ENCODE results near the gene CCT6A. TPM values are rescaled to one million over a fixed set of nuclear protein-coding genes. Genes with fewer than 3 reads are reported as not detected.

The CCT6A gene
- total RNA-seq, 2 experiments from 2014 or later, result 31.8 to 33.0 TPM

DNA sequence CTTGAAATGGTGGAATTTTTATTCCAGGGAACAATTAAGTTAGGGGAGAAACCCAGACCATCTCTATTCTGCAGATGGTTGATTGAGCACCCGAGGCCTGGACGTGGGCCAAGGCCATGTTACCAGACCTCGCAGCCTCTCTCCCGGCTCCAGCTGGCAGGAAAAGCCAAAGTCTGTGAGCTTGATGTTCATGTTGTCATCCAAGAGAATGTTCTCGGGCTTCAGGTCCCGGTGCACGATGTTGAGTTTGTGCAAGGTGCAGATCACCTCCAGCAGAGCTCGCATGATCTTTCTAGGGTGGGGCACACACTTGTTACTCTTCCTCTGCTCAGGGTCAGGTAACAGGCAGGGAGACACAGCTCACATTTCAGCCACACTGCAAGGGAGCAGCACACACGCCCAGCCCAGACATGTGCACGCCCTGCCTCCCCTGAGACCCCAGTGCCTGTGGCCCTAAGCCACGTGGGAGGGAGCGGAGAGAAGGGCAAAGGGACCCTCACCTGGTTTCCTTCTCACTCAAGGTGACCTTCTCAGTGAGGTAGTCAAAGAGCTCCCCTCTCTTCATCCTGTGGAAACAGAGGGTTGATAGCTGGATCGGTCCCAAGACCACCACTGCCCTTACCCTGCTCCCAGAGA lies 31.7 kb downstream of the CCT6A start:
- no peak overlapping the region for H3K27ac ChIP-seq (ENCODE audit: low read depth in 1 of 2, low read length in 2 of 2)
- no peak overlapping the region for H3K4me3 ChIP-seq (ENCODE audit: low read length)
- ChIA-PET POLR2A (interaction anchor here (0.5 kb wide), 1 partner anchor 337 kb away, joined by 3 read pairs; no protein-coding TSS in a partner anchor), CTCF (interaction anchor here (0.6 to 1.0 kb wide), 3 partner anchors 9 to 36 kb away, joined by 3 read pairs; no protein-coding TSS in a partner anchor)
- H3K4me1 ChIP-seq (ENCODE audit: insufficient read depth, low read length), result no peaks in the 10 kb centered on the region
- DNase-seq, result no peak
- TF ChIP-seq, protein P1, sequence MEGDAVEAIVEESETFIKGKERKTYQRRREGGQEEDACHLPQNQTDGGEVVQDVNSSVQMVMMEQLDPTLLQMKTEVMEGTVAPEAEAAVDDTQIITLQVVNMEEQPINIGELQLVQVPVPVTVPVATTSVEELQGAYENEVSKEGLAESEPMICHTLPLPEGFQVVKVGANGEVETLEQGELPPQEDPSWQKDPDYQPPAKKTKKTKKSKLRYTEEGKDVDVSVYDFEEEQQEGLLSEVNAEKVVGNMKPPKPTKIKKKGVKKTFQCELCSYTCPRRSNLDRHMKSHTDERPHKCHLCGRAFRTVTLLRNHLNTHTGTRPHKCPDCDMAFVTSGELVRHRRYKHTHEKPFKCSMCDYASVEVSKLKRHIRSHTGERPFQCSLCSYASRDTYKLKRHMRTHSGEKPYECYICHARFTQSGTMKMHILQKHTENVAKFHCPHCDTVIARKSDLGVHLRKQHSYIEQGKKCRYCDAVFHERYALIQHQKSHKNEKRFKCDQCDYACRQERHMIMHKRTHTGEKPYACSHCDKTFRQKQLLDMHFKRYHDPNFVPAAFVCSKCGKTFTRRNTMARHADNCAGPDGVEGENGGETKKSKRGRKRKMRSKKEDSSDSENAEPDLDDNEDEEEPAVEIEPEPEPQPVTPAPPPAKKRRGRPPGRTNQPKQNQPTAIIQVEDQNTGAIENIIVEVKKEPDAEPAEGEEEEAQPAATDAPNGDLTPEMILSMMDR (IDR thresholded peaks at IDR 0.05), result no peak
- no peak overlapping the region for H3K4me3 Mint-ChIP-seq
- H3K4me1 Mint-ChIP-seq (ENCODE audit: low read depth), result no peaks in the 10 kb centered on the region
- no peaks in the 10 kb centered on the region for H3K9me3 ChIP-seq (ENCODE audit: control insufficient read depth in 1 of 2, insufficient read depth in 1 of 2, low read length in 2 of 2)
- H3K36me3 ChIP-seq (ENCODE audit: insufficient read depth, low read length), result peaks cover 25% of the 10 kb centered on the region
- no peaks in the 10 kb centered on the region for H3K9me3 Mint-ChIP-seq
- ATAC-seq (ENCODE audit: poor library complexity), result no peak
- no peaks in the 10 kb centered on the region for H3K27me3 ChIP-seq (ENCODE audit: control insufficient read depth in 1 of 2, insufficient read depth in 2 of 2, low read length in 2 of 2)
- H3K27ac Mint-ChIP-seq, result no peak overlapping the region
- intact Hi-C loops (cut with DNase I, micrococcal nuclease), result no loop called here
- H3K27me3 Mint-ChIP-seq, result no peaks in the 10 kb centered on the region
- H3K36me3 Mint-ChIP-seq (ENCODE audit: low read depth), result peaks cover 46% of the 10 kb centered on the region

DNA sequence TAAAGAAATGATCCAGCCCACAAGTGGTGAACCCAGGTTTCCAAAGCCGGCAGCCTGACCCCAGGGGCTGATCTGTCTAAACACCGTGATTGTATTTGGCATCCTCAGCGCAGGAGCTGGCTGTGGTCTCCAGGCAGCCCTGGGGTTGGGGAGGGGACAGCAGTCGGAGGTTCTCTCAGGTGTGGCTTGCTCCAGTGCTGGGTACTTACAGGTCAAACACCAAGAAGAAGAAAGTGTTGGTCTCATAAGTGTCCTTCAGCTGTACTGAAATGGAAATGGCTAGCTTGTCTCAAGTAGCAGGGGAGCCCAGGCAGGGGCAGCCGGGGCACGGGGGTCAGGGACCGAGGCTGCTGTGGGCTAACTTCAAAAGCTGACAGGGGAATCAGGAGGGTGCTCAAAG lies 35.2 kb downstream of the CCT6A start:
- Histone ChIP-seq H3K36me3 (ENCODE audit: insufficient read depth, low read length) (peaks cover 8% of the 10 kb centered on the region), H3K27me3 (ENCODE audit: control insufficient read depth in 1 of 2, insufficient read depth in 2 of 2, low read length in 2 of 2) (no peaks in the 10 kb centered on the region), H3K27ac (ENCODE audit: low read depth in 1 of 2, low read length in 2 of 2) (no peak overlapping the region), H3K9me3 (ENCODE audit: control insufficient read depth in 1 of 2, insufficient read depth in 1 of 2, low read length in 2 of 2) (no peaks in the 10 kb centered on the region), H3K4me3 (ENCODE audit: low read length) (no peak overlapping the region), H3K4me1 (ENCODE audit: insufficient read depth, low read length) (no peaks in the 10 kb centered on the region)
- Mint-ChIP-seq H3K27ac (no peak overlapping the region), H3K36me3 (ENCODE audit: low read depth) (peaks cover 35% of the 10 kb centered on the region), H3K4me3 (no peak overlapping the region), H3K27me3 (no peaks in the 10 kb centered on the region), H3K4me1 (ENCODE audit: low read depth) (no peaks in the 10 kb centered on the region), H3K9me3 (no peaks in the 10 kb centered on the region)
- POLR2A ChIA-PET, result no interaction called here
- intact Hi-C loops (cut with DNase I, micrococcal nuclease), result no loop called here
- DNase-seq (no peak), ATAC-seq (ENCODE audit: poor library complexity) (no peak)
- CTCF ChIA-PET, result no interaction called here
- TF ChIP-seq, protein P1 (IDR thresholded peaks at IDR 0.05), result no peak

DNA sequence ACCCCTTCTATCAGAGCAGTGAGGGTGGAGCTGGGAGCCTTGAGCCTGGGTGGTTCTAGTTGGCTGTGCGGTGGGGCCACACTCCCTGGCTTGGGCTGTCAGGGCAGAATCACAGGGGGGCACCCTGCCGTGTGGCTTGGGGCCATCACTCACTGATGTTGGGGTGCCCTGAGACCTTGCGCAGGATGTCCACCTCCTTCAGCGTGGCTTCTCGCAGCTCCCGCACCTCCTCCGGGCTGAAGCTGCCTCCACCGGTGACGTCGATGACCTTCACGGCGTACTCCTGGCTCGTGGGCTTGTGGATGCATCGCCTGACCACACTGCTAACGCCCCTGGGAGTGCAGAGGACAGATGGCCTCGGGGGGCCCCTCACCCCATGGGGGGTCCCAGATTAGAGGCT lies 35.9 kb downstream of the CCT6A start:
- CTCF ChIA-PET, result interaction anchor here (0.7 kb wide), 1 partner anchor 623 kb away, joined by 4 read pairs; no protein-coding TSS in a partner anchor
- H3K4me1 ChIP-seq (ENCODE audit: insufficient read depth, low read length), result no peaks in the 10 kb centered on the region
- H3K27me3 ChIP-seq (ENCODE audit: control insufficient read depth in 1 of 2, insufficient read depth in 2 of 2, low read length in 2 of 2), result no peaks in the 10 kb centered on the region
- TF ChIP-seq, protein P1 (IDR thresholded peaks at IDR 0.05), result no peak
- intact Hi-C loops (cut with DNase I, micrococcal nuclease), result no loop called here
- Mint-ChIP-seq H3K27ac (no peak overlapping the region), H3K4me3 (no peak overlapping the region), H3K4me1 (ENCODE audit: low read depth) (no peaks in the 10 kb centered on the region), H3K27me3 (no peaks in the 10 kb centered on the region), H3K36me3 (ENCODE audit: low read depth) (peaks cover 28% of the 10 kb centered on the region), H3K9me3 (no peaks in the 10 kb centered on the region)
- ATAC-seq (ENCODE audit: poor library complexity) (no peak), DNase-seq (no peak)
- H3K9me3 ChIP-seq (ENCODE audit: control insufficient read depth in 1 of 2, insufficient read depth in 1 of 2, low read length in 2 of 2), result no peaks in the 10 kb centered on the region
- POLR2A ChIA-PET, result no interaction called here
- no peak overlapping the region for H3K27ac ChIP-seq (ENCODE audit: low read depth in 1 of 2, low read length in 2 of 2)
- no peak overlapping the region for H3K4me3 ChIP-seq (ENCODE audit: low read length)
- peaks cover 4% of the 10 kb centered on the region for H3K36me3 ChIP-seq (ENCODE audit: insufficient read depth, low read length)

Measured in CD4-positive, alpha-beta T cell (primary cell).